Type B pancreatic cell (in vitro differentiated cells): ENCODE data around the gene DNAJB13. TPM values are rescaled to one million over a fixed set of nuclear protein-coding genes. Genes with fewer than 3 reads are reported as not detected.
"Not testable (repeated sequence)": the region's sequence is repeated elsewhere in the genome, so short reads cannot be mapped to it uniquely, and the experiment has no call there.

Source experiments
- DNase-seq: peaks from one replicate; pipeline ENCODE4 v3.0.0; 2021; ENCODE audit warnings: mixed read lengths; ENCODE audit not compliant: unreplicated experiment; ENCODE audit errors: extremely low spot score
- H3K27ac Mint-ChIP-seq: 2 replicates; pipeline ENCODE4 v1.8.0; 2021; ENCODE audit warnings: mild to moderate bottlenecking, mixed read lengths
- H3K27me3 Mint-ChIP-seq: 2 replicates; pipeline ENCODE4 v1.8.0; 2021; ENCODE audit warnings: mixed read lengths
- H3K36me3 Mint-ChIP-seq: 2 replicates; pipeline ENCODE4 v1.8.0; 2021; ENCODE audit warnings: mixed read lengths
- H3K4me1 Mint-ChIP-seq: one replicate; pipeline ENCODE4 v1.8.0; 2021; ENCODE audit warnings: mixed read lengths; ENCODE audit not compliant: unreplicated experiment
- H3K4me3 Mint-ChIP-seq: 2 replicates; pipeline ENCODE4 v1.8.0; 2021; ENCODE audit warnings: mild to moderate bottlenecking, mixed read lengths
- H3K9me3 Mint-ChIP-seq: 2 replicates; pipeline ENCODE4 v1.8.0; 2021; ENCODE audit warnings: mixed read lengths
- total RNA-seq: library from RNA; stranded (reverse); gene quantifications from 2 replicates; pipeline ENCODE4 v1.2.1, GENCODE V29; 2021; ENCODE audit warnings: low replicate concordance
- TF ChIP-seq, protein P1 (sequence below): fragments of 200-600 bp; sonication (generic); conservative IDR thresholded peaks from 2 replicates; pipeline ENCODE4 v1.5.0; 2021; ENCODE audit warnings: antibody characterized with exemption, mild to moderate bottlenecking

Gene DNAJB13
- total RNA-seq, 1 donor from 2014 or later = 2.8 TPM

DNA sequence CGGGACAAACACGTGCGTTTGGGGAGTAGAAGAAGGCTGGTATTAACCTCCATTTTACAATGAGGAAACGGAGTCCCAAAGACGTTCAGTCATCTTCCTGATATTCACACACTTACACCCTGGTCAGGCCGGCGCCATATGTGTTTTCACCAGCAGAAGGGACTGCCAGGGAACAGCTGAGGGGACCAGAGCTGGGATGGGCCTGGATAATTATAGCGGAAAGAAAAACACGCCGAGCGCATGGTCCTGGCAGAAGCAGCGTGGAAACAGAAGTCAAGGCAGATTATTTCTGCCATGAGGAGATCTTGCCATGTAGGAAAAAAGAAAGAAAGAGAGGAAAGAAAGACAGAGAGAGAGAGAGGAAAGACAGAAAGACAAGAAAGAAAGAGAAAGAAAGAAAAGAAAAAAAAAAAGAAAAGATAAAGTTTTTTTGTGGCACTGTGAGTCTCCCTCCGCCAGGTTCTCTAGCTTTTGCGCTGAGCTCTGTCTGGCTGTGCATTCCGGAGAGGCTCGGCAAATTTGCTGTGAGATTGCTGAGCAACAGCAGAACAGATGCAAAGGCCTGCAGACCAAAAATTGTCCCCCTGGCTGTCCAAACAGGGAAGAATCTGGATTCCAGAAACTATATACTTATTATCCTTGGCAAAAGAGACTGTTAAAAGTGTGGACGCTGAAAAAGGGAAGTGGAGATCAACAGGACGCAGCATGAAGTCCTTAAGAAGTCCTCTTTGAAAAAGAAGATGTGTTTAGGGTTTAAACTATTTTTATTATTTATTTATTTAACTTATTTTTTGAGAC lies 33.1 kb downstream of the DNAJB13 start:
- Mint-ChIP-seq H3K4me1 (peaks cover 17% of the 10 kb centered on the region), H3K36me3 (no peaks in the 10 kb centered on the region), H3K27ac (peak overlapping the region; percentile 98), H3K4me3 (peak overlapping the region; percentile 99), H3K9me3 (no peaks in the 10 kb centered on the region), H3K27me3 (peaks cover 7% of the 10 kb centered on the region)
- no peak for DNase-seq
- TF ChIP-seq, protein P1, sequence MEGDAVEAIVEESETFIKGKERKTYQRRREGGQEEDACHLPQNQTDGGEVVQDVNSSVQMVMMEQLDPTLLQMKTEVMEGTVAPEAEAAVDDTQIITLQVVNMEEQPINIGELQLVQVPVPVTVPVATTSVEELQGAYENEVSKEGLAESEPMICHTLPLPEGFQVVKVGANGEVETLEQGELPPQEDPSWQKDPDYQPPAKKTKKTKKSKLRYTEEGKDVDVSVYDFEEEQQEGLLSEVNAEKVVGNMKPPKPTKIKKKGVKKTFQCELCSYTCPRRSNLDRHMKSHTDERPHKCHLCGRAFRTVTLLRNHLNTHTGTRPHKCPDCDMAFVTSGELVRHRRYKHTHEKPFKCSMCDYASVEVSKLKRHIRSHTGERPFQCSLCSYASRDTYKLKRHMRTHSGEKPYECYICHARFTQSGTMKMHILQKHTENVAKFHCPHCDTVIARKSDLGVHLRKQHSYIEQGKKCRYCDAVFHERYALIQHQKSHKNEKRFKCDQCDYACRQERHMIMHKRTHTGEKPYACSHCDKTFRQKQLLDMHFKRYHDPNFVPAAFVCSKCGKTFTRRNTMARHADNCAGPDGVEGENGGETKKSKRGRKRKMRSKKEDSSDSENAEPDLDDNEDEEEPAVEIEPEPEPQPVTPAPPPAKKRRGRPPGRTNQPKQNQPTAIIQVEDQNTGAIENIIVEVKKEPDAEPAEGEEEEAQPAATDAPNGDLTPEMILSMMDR = no peak

DNA sequence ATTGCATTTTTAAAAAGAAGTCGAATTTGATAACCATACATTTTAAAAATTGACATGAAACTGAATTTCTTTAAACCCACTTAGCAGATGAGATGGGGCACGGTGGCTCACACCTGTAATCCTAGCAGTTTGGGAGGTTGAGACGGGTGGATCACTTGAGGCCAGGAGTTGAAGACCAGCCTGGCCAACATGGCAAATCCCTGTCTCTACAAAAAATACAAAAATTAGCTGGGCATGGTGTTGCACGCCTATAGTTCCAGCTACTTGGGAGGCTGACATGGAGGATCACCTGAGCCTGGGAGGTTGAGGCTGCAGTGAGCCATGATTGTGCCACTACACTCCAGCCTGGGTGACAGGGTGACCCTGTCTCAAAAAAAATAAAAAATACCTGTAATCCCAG lies 34.8 kb downstream of the DNAJB13 start:
- not testable (repeated sequence) for H3K4me1 Mint-ChIP-seq, H3K36me3 Mint-ChIP-seq, H3K9me3 Mint-ChIP-seq, H3K27ac Mint-ChIP-seq, H3K27me3 Mint-ChIP-seq, DNase-seq, H3K4me3 Mint-ChIP-seq

DNA sequence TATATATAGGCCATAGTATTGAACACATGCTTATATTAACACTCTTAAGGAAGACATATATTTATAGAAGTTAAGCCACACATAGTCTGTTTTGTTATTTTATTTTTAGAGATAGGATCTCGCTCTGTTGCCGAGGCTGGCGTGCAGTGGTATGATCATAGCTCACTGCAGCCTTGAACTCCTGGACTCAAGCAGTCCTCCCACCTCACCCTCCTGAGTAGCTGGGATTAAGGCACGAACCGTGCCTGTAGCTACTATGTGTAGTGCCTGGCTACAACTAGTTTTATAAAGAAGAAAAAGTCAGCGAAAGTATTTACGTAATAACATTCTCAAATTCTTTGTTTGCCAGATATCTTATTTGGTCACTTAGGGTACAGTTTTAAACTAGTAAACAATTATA lies 37.4 kb downstream of the DNAJB13 start:
- no peaks in the 10 kb centered on the region for H3K36me3 Mint-ChIP-seq
- H3K4me1 Mint-ChIP-seq = peaks cover 6% of the 10 kb centered on the region
- TF ChIP-seq, protein P1 = no peak
- no peaks in the 10 kb centered on the region for H3K9me3 Mint-ChIP-seq
- H3K4me3 Mint-ChIP-seq = no peak overlapping the region
- H3K27me3 Mint-ChIP-seq = no peaks in the 10 kb centered on the region
- no peak for DNase-seq
- H3K27ac Mint-ChIP-seq = no peak overlapping the region

DNA sequence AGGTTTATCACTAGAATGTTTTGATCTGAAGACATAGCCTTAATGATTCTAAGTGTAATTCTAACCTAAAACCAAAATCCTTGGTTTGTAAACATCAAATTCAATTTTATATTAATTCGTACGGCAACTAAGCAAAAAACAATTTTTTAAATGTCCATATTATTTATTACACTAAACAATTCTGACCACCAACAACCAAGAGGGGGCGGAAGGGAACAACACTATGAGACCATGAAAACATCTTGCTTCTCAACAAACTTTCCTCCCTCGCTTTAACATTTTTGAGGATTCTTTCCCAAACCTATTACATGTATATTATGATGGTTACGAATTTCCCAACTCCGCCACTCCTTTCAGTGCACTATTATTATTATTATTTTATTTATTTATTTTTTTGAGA lies 38.3 kb downstream of the DNAJB13 start:
- no peaks in the 10 kb centered on the region for H3K36me3 Mint-ChIP-seq
- H3K4me3 Mint-ChIP-seq = no peak overlapping the region
- no peak for DNase-seq
- TF ChIP-seq, protein P1 = no peak
- H3K4me1 Mint-ChIP-seq = no peaks in the 10 kb centered on the region
- H3K27ac Mint-ChIP-seq = no peak overlapping the region
- H3K27me3 Mint-ChIP-seq = no peaks in the 10 kb centered on the region
- H3K9me3 Mint-ChIP-seq = no peaks in the 10 kb centered on the region

DNA sequence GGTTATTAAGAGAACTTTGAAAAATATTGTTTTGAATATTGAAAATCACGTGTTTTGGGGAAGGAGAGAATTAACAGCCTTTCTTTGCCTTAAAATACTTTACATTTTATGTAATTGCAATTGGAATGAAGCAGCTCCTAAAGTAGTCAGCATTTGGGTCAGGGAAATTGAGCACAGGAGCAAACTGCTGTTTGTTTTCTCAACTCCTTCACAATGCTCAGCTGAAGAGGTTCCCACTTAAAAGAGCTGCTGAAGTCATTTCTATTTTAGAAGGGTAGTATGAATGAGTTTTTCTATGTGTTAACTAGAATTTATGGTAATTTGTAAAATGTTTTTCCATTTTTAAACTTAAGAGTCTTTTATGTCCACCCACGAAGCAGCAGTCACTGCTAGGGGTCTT lies 39.9 kb downstream of the DNAJB13 start:
- H3K27ac Mint-ChIP-seq = no peak overlapping the region
- H3K4me3 Mint-ChIP-seq = no peak overlapping the region
- no peaks in the 10 kb centered on the region for H3K4me1 Mint-ChIP-seq
- H3K27me3 Mint-ChIP-seq = no peaks in the 10 kb centered on the region
- DNase-seq = no peak
- TF ChIP-seq, protein P1 = no peak
- no peaks in the 10 kb centered on the region for H3K9me3 Mint-ChIP-seq
- no peaks in the 10 kb centered on the region for H3K36me3 Mint-ChIP-seq

DNA sequence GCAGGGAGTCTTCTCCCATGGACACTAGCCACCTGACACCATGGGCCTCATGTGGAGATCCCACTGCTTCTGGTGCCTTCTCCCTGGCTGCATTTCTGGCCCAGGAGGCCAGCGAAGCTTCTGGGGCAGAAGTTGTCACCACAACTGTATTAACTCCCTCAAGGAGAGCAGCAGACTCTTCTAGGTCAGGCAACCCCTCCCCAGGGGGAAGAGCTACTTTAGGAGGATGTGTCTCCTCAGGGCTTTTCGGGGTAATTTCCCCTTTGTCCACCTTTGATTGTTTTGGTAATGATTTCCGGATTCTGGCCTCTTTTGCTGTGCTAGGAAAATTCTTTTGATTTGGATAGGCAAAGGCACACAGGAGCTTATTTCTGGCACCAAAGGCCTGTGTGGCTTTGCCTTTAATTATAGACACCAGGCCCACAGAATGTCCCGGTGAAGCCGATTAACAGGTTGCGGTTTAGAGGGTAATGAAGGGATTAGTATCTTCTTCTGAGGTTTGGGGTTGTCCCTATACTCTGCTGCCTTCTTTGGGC lies 40.7 kb downstream of the DNAJB13 start:
- no peaks in the 10 kb centered on the region for H3K27me3 Mint-ChIP-seq
- no peak for DNase-seq
- no peaks in the 10 kb centered on the region for H3K9me3 Mint-ChIP-seq
- no peaks in the 10 kb centered on the region for H3K4me1 Mint-ChIP-seq
- H3K27ac Mint-ChIP-seq = no peak overlapping the region
- H3K4me3 Mint-ChIP-seq = no peak overlapping the region
- no peaks in the 10 kb centered on the region for H3K36me3 Mint-ChIP-seq
- TF ChIP-seq, protein P1 = no peak
